ENCODE data around the gene ANXA2R. TPM values are rescaled to one million over a fixed set of nuclear protein-coding genes. Genes with fewer than 3 reads are reported as not detected.

ANXA2R gene
- total and polyA plus RNA-seq, 9 of the 15 experiments (the other 6 are each of a cell fraction or from before 2014, with no cell fraction given): 2.1 to 4.8 (median 3.4) TPM

DNA sequence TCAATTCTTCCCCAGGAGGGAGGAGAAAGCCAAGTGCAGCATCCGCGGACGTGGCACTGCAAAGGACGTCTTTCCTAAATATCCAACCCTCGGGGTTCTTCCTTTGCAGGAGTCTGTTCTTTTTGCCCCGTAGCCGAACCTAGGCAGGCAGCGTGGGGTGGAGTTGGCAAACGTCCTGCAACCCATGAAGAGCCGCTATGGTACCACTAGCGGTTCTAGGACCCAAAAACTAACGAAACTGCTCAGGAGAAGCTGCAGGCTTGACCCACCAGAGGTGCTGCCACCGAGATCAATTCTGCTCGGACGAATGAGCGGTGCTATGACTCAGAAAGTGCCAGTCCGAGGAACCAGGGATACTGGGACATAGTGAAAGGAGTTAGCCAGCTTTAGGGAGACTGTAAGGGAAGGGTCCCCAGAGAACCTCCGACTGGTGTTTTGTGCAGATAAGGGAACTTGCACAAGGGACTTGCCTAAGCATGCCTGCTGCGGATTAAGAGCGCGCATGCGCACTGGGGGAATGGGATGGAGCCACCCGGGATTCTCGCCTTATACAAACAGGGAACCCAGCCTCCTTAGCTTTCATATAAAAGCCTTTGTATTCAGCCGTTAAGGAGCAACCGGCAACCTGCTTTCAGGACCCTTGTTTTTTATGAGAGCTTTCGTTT, 32.7 kb downstream of the ANXA2R start (continued):
- TF ChIP-seq, protein P1, sequence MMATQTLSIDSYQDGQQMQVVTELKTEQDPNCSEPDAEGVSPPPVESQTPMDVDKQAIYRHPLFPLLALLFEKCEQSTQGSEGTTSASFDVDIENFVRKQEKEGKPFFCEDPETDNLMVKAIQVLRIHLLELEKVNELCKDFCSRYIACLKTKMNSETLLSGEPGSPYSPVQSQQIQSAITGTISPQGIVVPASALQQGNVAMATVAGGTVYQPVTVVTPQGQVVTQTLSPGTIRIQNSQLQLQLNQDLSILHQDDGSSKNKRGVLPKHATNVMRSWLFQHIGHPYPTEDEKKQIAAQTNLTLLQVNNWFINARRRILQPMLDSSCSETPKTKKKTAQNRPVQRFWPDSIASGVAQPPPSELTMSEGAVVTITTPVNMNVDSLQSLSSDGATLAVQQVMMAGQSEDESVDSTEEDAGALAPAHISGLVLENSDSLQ (IDR thresholded peaks at IDR 0.05): no peak
- no peak for TF ChIP-seq DNMT1 (IDR thresholded peaks at IDR 0.05)
- TF ChIP-seq MAZ (CRISPR knock-in tag; conservative IDR thresholded peaks at IDR 0.05 in 1 of 2, IDR thresholded peaks at IDR 0.05 in 1 of 2): no peak
- TF ChIP-seq POLR2A (conservative IDR thresholded peaks at IDR 0.05): no peak
- no peak for TF ChIP-seq ZNF133 (CRISPR knock-in tag; IDR thresholded peaks at IDR 0.05)
- TF ChIP-seq ESRRB (CRISPR knock-in tag; IDR thresholded peaks at IDR 0.05; ENCODE audit: borderline replicate concordance): no peak
- no peak for TF ChIP-seq ZNF655 (CRISPR knock-in tag; IDR thresholded peaks at IDR 0.05)
- TF ChIP-seq CHD4 (IDR thresholded peaks at IDR 0.05; ENCODE audit: insufficient read depth, insufficient replicate concordance, low read depth, low read length, poor library complexity, severe bottlenecking): no peak
- TF ChIP-seq XRCC4 (IDR thresholded peaks at IDR 0.05; ENCODE audit: extremely low read depth, insufficient read depth, insufficient read length): no peak
- TF ChIP-seq ZNF584 (CRISPR knock-in tag; IDR thresholded peaks at IDR 0.05; ENCODE audit: low read depth): no peak
- peak; percentile 51; the same call in 1 of the 2 replicates for TF ChIP-seq CHD2 (IDR thresholded peaks at IDR 0.05; ENCODE audit: low read depth, low read length)
- TF ChIP-seq MLX (CRISPR knock-in tag; conservative IDR thresholded peaks at IDR 0.05): no peak
- TF ChIP-seq ETS2 (tag; IDR thresholded peaks at IDR 0.05; ENCODE audit: borderline replicate concordance, poor library complexity, severe bottlenecking): no peak
- TF ChIP-seq KLF6 (CRISPR knock-in tag; IDR thresholded peaks at IDR 0.05; ENCODE audit: borderline replicate concordance): no peak
- no peak for TF ChIP-seq NR1H2 (CRISPR knock-in tag; IDR thresholded peaks at IDR 0.05)
- TF ChIP-seq CBX8 (IDR thresholded peaks at IDR 0.05; ENCODE audit: borderline replicate concordance, extremely low read depth, low read depth, low read length, poor library complexity, severe bottlenecking): no peak
- no peak for TF ChIP-seq ELK3 (CRISPR knock-in tag; IDR thresholded peaks at IDR 0.05)
- no peak for TF ChIP-seq NR2F6 (CRISPR knock-in tag; IDR thresholded peaks at IDR 0.05)
- 0 out of 2 replicates have a peak, but pooled peaks have one; percentile 16 for TF ChIP-seq ZEB2 (IDR thresholded peaks at IDR 0.05)
- TF ChIP-seq TEAD4 (IDR thresholded peaks at IDR 0.05; ENCODE audit: low read length): peak; percentile 88
- no peak for TF ChIP-seq TEAD4 (CRISPR knock-in tag; IDR thresholded peaks at IDR 0.05; ENCODE audit: borderline replicate concordance)
- TF ChIP-seq STAG1 (CRISPR knock-in tag; IDR thresholded peaks at IDR 0.05; ENCODE audit: borderline replicate concordance): no peak
- no peak for TF ChIP-seq HMG20B (CRISPR knock-in tag; IDR thresholded peaks at IDR 0.05)
- TF ChIP-seq RFX7 (CRISPR knock-in tag; IDR thresholded peaks at IDR 0.05): no peak
- TF ChIP-seq RBM14 (IDR thresholded peaks at IDR 0.05; ENCODE audit: borderline replicate concordance, insufficient read depth, low read depth, low read length): no peak

Data from K562 (cell line).